HCT116 (cell line): ENCODE data around the gene MACC1. TPM values are rescaled to one million over a fixed set of nuclear protein-coding genes. Genes with fewer than 3 reads are reported as not detected.

ENCODE experiments used
- ATAC-seq: fragments of 200-7000 bp; cut with Tn5 transposase; 2 replicates; pipeline ENCODE4 v1.9.1; 2020; ENCODE audit warnings: mild to moderate bottlenecking, moderate library complexity
- BruUV-seq: library from RNA; stranded (reverse); fragments of 400-500 nt; replicated peaks from 2 replicates; lab custom pipeline; 2021; lab: Mats Ljungman, UMichigan
- CTCF ChIA-PET: fragments of 300-600 bp; sonication (Branson Sonifier 250); formaldehyde crosslinking; loops from one replicate; lab custom pipeline; 2021; ENCODE audit warnings: antibody characterized with exemption; lab: Charles Lee
- POLR2A ChIA-PET: fragments of 300-600, 350-600 bp; sonication (Branson Sonifier 250); formaldehyde crosslinking; loops from one replicate; lab custom pipeline; 2021; ENCODE audit warnings: antibody characterized with exemption; lab: Charles Lee
- RAD21 ChIA-PET, 2 experiments: fragments of 300-600 bp; sonication (Branson Sonifier 250); formaldehyde crosslinking; loops; one replicate each; lab custom pipeline; 2023; ENCODE audit warnings: low total read pairs in 2 of 2; ENCODE audit not compliant: uncharacterized antibody in 2 of 2, unreplicated experiment in 2 of 2, low non-redundant PET in 1 of 2; lab: Charles Lee
- DNase-seq: peaks from one replicate; pipeline ENCODE4 v3.0.0-alpha.2; 2010; ENCODE audit warnings: low read depth, low spot score
- H2AFZ ChIP-seq: fragments of 200-600 bp; shearing (Covaris generic), sonication (generic); 2 replicates; pipeline ENCODE4 v1.6.1; 2017; ENCODE audit warnings: low read depth, mixed run types, mixed read lengths, antibody characterized with exemption, low read length; ENCODE audit not compliant: poor library complexity, severe bottlenecking
- H3K27ac ChIP-seq: 2 replicates; pipeline ENCODE4 v1.5.1; 2012; ENCODE audit warnings: low read depth, low read length
- H3K27me3 ChIP-seq: fragments of 200-600 bp; sonication (generic); 2 replicates; pipeline ENCODE4 v1.6.1; 2016; ENCODE audit warnings: mixed run types, low read length, mixed read lengths; ENCODE audit not compliant: insufficient read depth
- H3K36me3 ChIP-seq, 2 experiments: fragments of 200-500 bp in 1 of 2; fragments of 200-600 bp in 1 of 2; sonication (Bioruptor generic) in 1 of 2; sonication (generic) in 1 of 2; 2 replicates each; pipeline versions ENCODE4 v1.5.1 to v1.6.1; 2014 to 2016; ENCODE audit warnings: low read length in 2 of 2, inconsistent platforms in 1 of 2, mixed read lengths in 1 of 2, mixed run types in 1 of 2; ENCODE audit not compliant: insufficient read depth in 2 of 2, control insufficient read depth in 1 of 2
- H3K4me1 ChIP-seq, 2 experiments: fragments of 200-600 bp in 1 of 2; sonication (generic) in 1 of 2; 2 replicates each; pipeline versions ENCODE4 v1.5.1 to v1.6.1; 2012 to 2017; ENCODE audit warnings: low read length in 2 of 2, inconsistent platforms in 1 of 2, mild to moderate bottlenecking in 1 of 2, mixed read lengths in 1 of 2, mixed run types in 1 of 2, moderate library complexity in 1 of 2; ENCODE audit not compliant: insufficient read depth in 2 of 2, control insufficient read depth in 1 of 2
- H3K4me2 ChIP-seq: fragments of 200-600 bp; sonication (generic); 2 replicates; pipeline ENCODE4 v1.6.1; 2017; ENCODE audit warnings: mixed run types, low read length, mixed read lengths
- H3K4me3 ChIP-seq, 2 experiments: fragments of 200-600 bp in 1 of 2; sonication (generic) in 1 of 2; replicated peaks in 1 of 2; 2 replicates each; pipeline ENCODE4 v1.5.1; 2011 to 2016; ENCODE audit warnings: low read length in 2 of 2, control low read depth in 1 of 2, low read depth in 1 of 2, mild to moderate bottlenecking in 1 of 2, mixed read lengths in 1 of 2, mixed run types in 1 of 2
- H3K79me2 ChIP-seq: fragments of 200-600 bp; sonication (generic); 2 replicates; pipeline ENCODE4 v1.6.1; 2017; ENCODE audit warnings: mild to moderate bottlenecking, mixed run types, low read length, moderate library complexity, mixed read lengths; ENCODE audit not compliant: insufficient read depth
- H3K9ac ChIP-seq: fragments of 200-600 bp; sonication (generic); 2 replicates; pipeline ENCODE4 v1.6.1; 2016; ENCODE audit warnings: low read length, mixed read lengths
- H3K9me2 ChIP-seq: fragments of 200-600 bp; sonication (generic), shearing (Covaris generic); 2 replicates; pipeline ENCODE4 v1.6.1; 2017; ENCODE audit warnings: mixed run types, mild to moderate bottlenecking, moderate library complexity; ENCODE audit not compliant: insufficient read depth
- H3K9me3 ChIP-seq, 2 experiments: fragments of 200-500 bp in 1 of 2; fragments of 200-600 bp in 1 of 2; sonication (Bioruptor generic) in 1 of 2; sonication (generic) in 1 of 2; 2 replicates each; pipeline ENCODE4 v1.6.1; 2014 to 2017; ENCODE audit warnings: low read length in 2 of 2, mixed read lengths in 2 of 2, inconsistent platforms in 1 of 2, low read depth in 1 of 2, mild to moderate bottlenecking in 1 of 2, mixed run types in 1 of 2, moderate library complexity in 1 of 2; ENCODE audit not compliant: control insufficient read depth in 1 of 2, insufficient read depth in 1 of 2
- H4K20me1 ChIP-seq: fragments of 200-600 bp; sonication (generic), shearing (Covaris generic); 2 replicates; pipeline ENCODE4 v1.6.1; 2017; ENCODE audit warnings: mixed run types, mild to moderate bottlenecking, moderate library complexity; ENCODE audit not compliant: insufficient read depth
- CBX3 ChIP-seq: IDR thresholded peaks from 2 replicates; pipeline ENCODE4 v1.6.1; 2012; ENCODE audit warnings: low read depth
- CEBPB ChIP-seq: IDR thresholded peaks from 2 replicates; pipeline ENCODE4 v1.6.1; 2012; ENCODE audit warnings: low read depth
- CTCF ChIP-seq, 3 experiments: fragments of 200-600 bp in 1 of 3; sonication (generic) in 1 of 3; IDR thresholded peaks in 2 of 3; conservative IDR thresholded peaks in 1 of 3; 2 replicates each; pipeline ENCODE4 v1.5.1; 2012 to 2017; ENCODE audit warnings: low read depth in 2 of 3, low read length in 2 of 3, antibody characterized with exemption in 1 of 3, borderline replicate concordance in 1 of 3, control low read depth in 1 of 3, mild to moderate bottlenecking in 1 of 3, mixed read lengths in 1 of 3, mixed run types in 1 of 3, moderate library complexity in 1 of 3; ENCODE audit not compliant: insufficient read depth in 1 of 3
- EGR1 ChIP-seq: IDR thresholded peaks from 2 replicates; pipeline ENCODE4 v1.6.1; 2012; ENCODE audit warnings: low read depth
- ELF1 ChIP-seq: IDR thresholded peaks from 2 replicates; pipeline ENCODE4 v1.6.1; 2012; ENCODE audit warnings: low read depth, borderline replicate concordance
- EZH2 ChIP-seq: fragments of 200-600 bp; sonication (generic); IDR thresholded peaks from 2 replicates; pipeline ENCODE4 v1.6.1; 2017; ENCODE audit warnings: antibody characterized with exemption, mixed run types
- EZH2phosphoT487 ChIP-seq: fragments of 200-600 bp; IDR thresholded peaks from 2 replicates; pipeline ENCODE4 v1.6.1; 2018; ENCODE audit warnings: antibody characterized with exemption, borderline replicate concordance
- FOSL1 ChIP-seq: IDR thresholded peaks from 2 replicates; pipeline ENCODE4 v1.6.1; 2012; ENCODE audit warnings: low read depth
- MAX ChIP-seq: IDR thresholded peaks from 2 replicates; pipeline ENCODE4 v1.6.1; 2012
- POLR2A ChIP-seq: IDR thresholded peaks from 2 replicates; pipeline ENCODE4 v1.7.0; 2011; ENCODE audit warnings: borderline replicate concordance; ENCODE audit not compliant: insufficient read depth, insufficient read length; ENCODE audit errors: extremely low read depth
- RAD21 ChIP-seq: IDR thresholded peaks from 2 replicates; pipeline ENCODE4 v1.6.1; 2012; ENCODE audit warnings: low read depth, mild to moderate bottlenecking
- REST ChIP-seq: IDR thresholded peaks from 2 replicates; pipeline ENCODE4 v1.6.1; 2012; ENCODE audit warnings: low read depth
- SIN3A ChIP-seq: IDR thresholded peaks from 2 replicates; pipeline ENCODE4 v1.6.1; 2012; ENCODE audit warnings: low read depth
- SP1 ChIP-seq: IDR thresholded peaks from 2 replicates; pipeline ENCODE4 v1.6.1; 2012; ENCODE audit warnings: low read depth
- SRF ChIP-seq: IDR thresholded peaks from 2 replicates; pipeline ENCODE4 v1.6.1; 2012; ENCODE audit warnings: low read depth
- TCF7L2 ChIP-seq: IDR thresholded peaks from 2 replicates; pipeline ENCODE4 v1.7.0; 2011; ENCODE audit warnings: borderline replicate concordance, inconsistent platforms; ENCODE audit not compliant: insufficient read depth, insufficient read length; ENCODE audit errors: extremely low read depth
- YY1 ChIP-seq: IDR thresholded peaks from 2 replicates; pipeline ENCODE4 v1.6.1; 2011; ENCODE audit warnings: low read length, low read depth, moderate library complexity, mild to moderate bottlenecking; ENCODE audit not compliant: insufficient replicate concordance; ENCODE audit errors: extremely low read depth
- ZFX ChIP-seq: fragments of 450-650 bp; IDR thresholded peaks from 2 replicates; pipeline ENCODE4 v1.6.1; 2017
- ZNF274 ChIP-seq: fragments of 200-500 bp; sonication (Bioruptor generic); IDR thresholded peaks from 2 replicates; pipeline ENCODE4 v1.6.1; 2014; ENCODE audit warnings: mild to moderate bottlenecking, low read depth, low read length, inconsistent platforms
- intact Hi-C: fragments of 100-400 bp; cut with micrococcal nuclease; formaldehyde crosslinking; loops from 2 replicates; pipeline ENCODE4 v1.10.0; 2022
- total RNA-seq: library from RNA; stranded (reverse); gene quantifications from one replicate; pipeline ENCODE4 v1.2.1, GENCODE V29; 2021; ENCODE audit not compliant: unreplicated experiment

MACC1 gene
- total RNA-seq, 1 experiment from 2014 or later: 9.8 TPM

GRCh38 chr7:20235288-20235687 is 18.1 kb upstream of the MACC1 start:
- Histone ChIP-seq H3K9me3 (no peaks in the 10 kb centered on the region), H3K36me3 (no peaks in the 10 kb centered on the region), H2AFZ (no peak overlapping the region), H3K4me1 (peaks cover 2 to 7% of the 10 kb centered on the region in 2 experiments; a peak in 3 of 4 replicates), H3K9me2 (no peaks in the 10 kb centered on the region), H4K20me1 (no peaks in the 10 kb centered on the region), H3K4me2 (no peak overlapping the region), H3K79me2 (no peaks in the 10 kb centered on the region), H3K9ac (no peak overlapping the region), H3K4me3 (no peak overlapping the region), H3K27me3 (no peaks in the 10 kb centered on the region), H3K27ac (no peak overlapping the region)
- TF ChIP-seq EGR1: no peak
- no peak for TF ChIP-seq SIN3A
- TF ChIP-seq EZH2phosphoT487: no peak
- no peak for TF ChIP-seq FOSL1
- no peak for TF ChIP-seq MAX
- no peak for TF ChIP-seq RAD21
- TF ChIP-seq CBX3: no peak
- no peak for TF ChIP-seq TCF7L2
- no peak for TF ChIP-seq EZH2
- TF ChIP-seq POLR2A: no peak
- no peak for TF ChIP-seq SRF
- no peak for TF ChIP-seq ELF1
- TF ChIP-seq YY1: no peak
- TF ChIP-seq SP1: no peak
- TF ChIP-seq REST: no peak
- no peak for TF ChIP-seq CTCF (IDR thresholded peaks at IDR 0.05 in 2 of 3, conservative IDR thresholded peaks at IDR 0.05 in 1 of 3; ENCODE audit: borderline replicate concordance in 1 of 3, insufficient read depth in 1 of 3, low read depth in 2 of 3, low read length in 2 of 3)
- no peak for TF ChIP-seq CEBPB
- TF ChIP-seq ZNF274: no peak
- no peak for TF ChIP-seq ZFX
- no TSS peak for BruUV-seq
- ChIA-PET POLR2A (no interaction called here), CTCF (no interaction called here), RAD21 (no interaction called here)
- DNase-seq: no peak
- no peak for ATAC-seq
- intact Hi-C loops: no loop called here
